Ureter (tissue), 1 donor: ENCODE data around the gene NOX5. TPM values are rescaled to one million over a fixed set of nuclear protein-coding genes. Genes with fewer than 3 reads are reported as not detected.

Experiments
- DNase-seq: peaks from one replicate; pipeline ENCODE4 v3.0.0-alpha.2; 2020; ENCODE audit warnings: low spot score
- total RNA-seq: library from RNA; stranded (reverse); gene quantifications from one replicate; pipeline ENCODE4 v1.2.4, GENCODE V29; 2023
- donor health status: DM: yes; HTN: yes; CAD: no.

The NOX5 gene
- total RNA-seq, 1 donor from 2014 or later: 0.89 TPM

DNA sequence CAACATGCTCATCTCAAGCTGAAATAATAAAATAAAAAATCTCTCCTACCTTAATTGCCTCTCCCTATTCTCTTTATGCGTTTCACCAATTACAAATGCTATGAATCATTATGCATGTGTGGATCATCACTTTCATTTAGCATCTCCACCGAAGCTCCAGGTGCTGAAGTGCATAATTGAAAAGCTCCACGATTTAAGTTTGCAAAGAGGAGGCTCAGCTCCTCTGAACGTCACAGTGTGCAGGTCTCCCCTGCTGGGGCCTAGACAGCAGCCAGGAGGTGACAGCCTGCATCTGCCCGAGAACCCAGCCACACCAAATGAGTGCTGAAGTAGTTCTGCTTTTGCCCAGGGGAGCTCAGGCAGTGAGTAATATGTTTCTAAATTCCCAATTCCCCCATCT lies 85.4 kb downstream of the NOX5 start:
- DNase-seq: no peak

- no peak for DNase-seq
Observed at GRCh38 chr15:69100821-69101220, 86.3 kb downstream of the NOX5 start.

GRCh38 chr15:69104050-69104750 lies 89.7 kb downstream of the NOX5 start:
- DNase-seq: no peak

- no peak for DNase-seq
Observed at GRCh38 chr15:69105451-69105985, 91.0 kb downstream of the NOX5 start.

DNA sequence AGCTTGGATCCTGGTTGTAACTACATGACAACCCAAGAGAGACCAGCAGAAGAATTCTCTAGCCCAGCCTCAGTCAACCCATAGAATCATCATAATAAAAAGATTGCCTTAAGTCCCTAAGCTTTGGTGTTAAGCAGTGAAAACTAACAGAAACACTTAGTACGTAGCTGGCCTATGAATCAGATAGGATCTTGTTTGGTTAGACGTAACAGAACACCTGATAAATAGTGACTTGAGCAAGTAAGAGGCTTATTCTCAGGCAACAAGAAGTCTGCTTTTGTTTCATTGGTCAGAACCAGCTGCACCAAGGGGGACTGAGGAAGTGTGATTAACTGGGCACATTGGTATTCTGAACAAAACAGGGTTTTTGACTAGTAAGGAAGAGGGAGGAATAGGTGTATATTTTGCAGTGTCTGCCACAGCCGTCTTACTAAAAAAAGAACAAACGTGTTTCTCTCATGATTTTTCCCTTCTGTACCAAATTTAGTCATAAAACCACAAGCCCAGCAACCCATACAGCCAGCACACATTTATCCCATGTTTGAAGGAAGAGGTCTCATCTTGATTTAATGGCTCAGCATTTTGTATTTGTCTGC lies 92.6 kb downstream of the NOX5 start:
- no peak for DNase-seq

Other genes with a start within 250 kb of the NOX5 start
- 169 TPM for gene ANP32A, start 193.8 kb upstream of the NOX5 start, total RNA-seq
- gene SPESP1, start 84.2 kb upstream of the NOX5 start, total RNA-seq: 3.0 TPM
- gene GLCE, start 145.9 kb downstream of the NOX5 start, total RNA-seq: 15.5 TPM